Uterus (tissue), 2 donors: ENCODE data around the gene CAPZA1.

Source experiments
- POLR2A ChIP-seq, 2 donors: fragments of 450-650 bp; IDR thresholded peaks; one replicate each; pipeline ENCODE4 v1.6.1; 2016; ENCODE audit warnings: antibody characterized with exemption in 2 of 2, mild to moderate bottlenecking in 1 of 2, moderate library complexity in 1 of 2
- TF ChIP-seq, protein P1 (sequence below), 4 experiments: fragments of 200-600 bp in 2 of 4; fragments of 450-650 bp in 2 of 4; sonication (generic) in 2 of 4; IDR thresholded peaks; one replicate each; pipeline ENCODE4 v1.5.1; 2016 to 2019; ENCODE audit warnings: antibody characterized with exemption in 4 of 4, mild to moderate bottlenecking in 2 of 4, moderate library complexity in 1 of 4

DNA sequence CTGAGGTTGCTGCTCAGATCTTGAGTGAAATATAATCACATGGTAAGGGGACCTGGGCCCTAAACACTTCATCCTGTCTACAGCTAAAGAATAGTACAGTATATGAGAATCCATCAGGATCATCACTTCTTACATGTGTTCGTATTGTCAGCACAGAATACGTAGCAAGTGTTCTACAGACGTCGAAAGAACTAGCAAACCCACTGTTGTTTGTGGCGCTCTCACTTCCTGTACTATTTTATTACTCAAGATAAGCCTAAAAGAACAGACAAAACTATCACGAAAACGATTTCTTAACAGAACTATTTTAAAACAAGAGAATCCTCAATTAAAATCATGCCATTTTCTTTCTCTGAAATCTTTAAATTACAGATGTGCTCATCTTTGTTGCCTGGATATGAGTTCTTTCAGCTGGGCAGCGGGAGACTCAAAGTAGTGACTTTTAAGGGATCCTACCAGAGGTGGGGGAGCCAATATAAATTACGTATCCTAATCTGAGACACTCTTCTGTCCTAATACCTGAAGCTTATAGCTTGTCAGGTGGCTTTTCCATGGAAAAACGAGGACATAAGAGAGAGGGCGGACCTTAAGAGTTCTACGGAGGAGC is 1.4 kb upstream of the CAPZA1 start:
- no peak for TF ChIP-seq POLR2A (IDR thresholded peaks at IDR 0.05)
- TF ChIP-seq, protein P1, sequence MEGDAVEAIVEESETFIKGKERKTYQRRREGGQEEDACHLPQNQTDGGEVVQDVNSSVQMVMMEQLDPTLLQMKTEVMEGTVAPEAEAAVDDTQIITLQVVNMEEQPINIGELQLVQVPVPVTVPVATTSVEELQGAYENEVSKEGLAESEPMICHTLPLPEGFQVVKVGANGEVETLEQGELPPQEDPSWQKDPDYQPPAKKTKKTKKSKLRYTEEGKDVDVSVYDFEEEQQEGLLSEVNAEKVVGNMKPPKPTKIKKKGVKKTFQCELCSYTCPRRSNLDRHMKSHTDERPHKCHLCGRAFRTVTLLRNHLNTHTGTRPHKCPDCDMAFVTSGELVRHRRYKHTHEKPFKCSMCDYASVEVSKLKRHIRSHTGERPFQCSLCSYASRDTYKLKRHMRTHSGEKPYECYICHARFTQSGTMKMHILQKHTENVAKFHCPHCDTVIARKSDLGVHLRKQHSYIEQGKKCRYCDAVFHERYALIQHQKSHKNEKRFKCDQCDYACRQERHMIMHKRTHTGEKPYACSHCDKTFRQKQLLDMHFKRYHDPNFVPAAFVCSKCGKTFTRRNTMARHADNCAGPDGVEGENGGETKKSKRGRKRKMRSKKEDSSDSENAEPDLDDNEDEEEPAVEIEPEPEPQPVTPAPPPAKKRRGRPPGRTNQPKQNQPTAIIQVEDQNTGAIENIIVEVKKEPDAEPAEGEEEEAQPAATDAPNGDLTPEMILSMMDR (IDR thresholded peaks at IDR 0.05): no peak
